ENCODE measurements around the gene THY1.

THY1 gene

GRCh38 chr11:119381181-119381988, 41.6 kb downstream of the THY1 start, which contains the start of gene USP2:
Gene USP2, minus strand, starts transcription at chr11:119381690. Its CDS starts 8,210 bp downstream, at chr11:119373480.
- DNase-seq, result peak; percentile 99

GRCh38 chr11:119380827-119381180, 42.2 kb downstream of the THY1 start:
- DNase-seq, result peak; percentile 59

GRCh38 chr11:119380160-119380826, 42.7 kb downstream of the THY1 start:
- no peak for DNase-seq

GRCh38 chr11:119378851-119379465, 44.0 kb downstream of the THY1 start:
- DNase-seq, result no peak

- DNase-seq, result no peak
Observed at GRCh38 chr11:119377961-119378667, 44.9 kb downstream of the THY1 start.

- DNase-seq, result no peak
Observed at GRCh38 chr11:119377112-119377901, 45.7 kb downstream of the THY1 start.

GRCh38 chr11:119376197-119376847, 46.6 kb downstream of the THY1 start:
- peak; percentile 52 for DNase-seq

GRCh38 chr11:119375337-119376196, 47.4 kb downstream of the THY1 start:
- no peak for DNase-seq

GRCh38 chr11:119374632-119375336, 48.2 kb downstream of the THY1 start:
- DNase-seq, result no peak

GRCh38 chr11:119373921-119374631, 48.9 kb downstream of the THY1 start:
- DNase-seq, result peak; percentile 69

- DNase-seq, result no peak
Observed at GRCh38 chr11:119373059-119373920, 49.7 kb downstream of the THY1 start.

- DNase-seq, result no peak
Observed at GRCh38 chr11:119372260-119373058, 50.5 kb downstream of the THY1 start.

GRCh38 chr11:119371778-119372182, 51.2 kb downstream of the THY1 start:
- DNase-seq, result no peak

- DNase-seq, result no peak
Observed at GRCh38 chr11:119371067-119371601, 51.8 kb downstream of the THY1 start.

GRCh38 chr11:119370486-119371046, 52.4 kb downstream of the THY1 start:
- no peak for DNase-seq

GRCh38 chr11:119369132-119369925, 53.6 kb downstream of the THY1 start:
- DNase-seq, result no peak
